Measurements from ENCODE around the gene SLC6A8.

SLC6A8 gene

DNA sequence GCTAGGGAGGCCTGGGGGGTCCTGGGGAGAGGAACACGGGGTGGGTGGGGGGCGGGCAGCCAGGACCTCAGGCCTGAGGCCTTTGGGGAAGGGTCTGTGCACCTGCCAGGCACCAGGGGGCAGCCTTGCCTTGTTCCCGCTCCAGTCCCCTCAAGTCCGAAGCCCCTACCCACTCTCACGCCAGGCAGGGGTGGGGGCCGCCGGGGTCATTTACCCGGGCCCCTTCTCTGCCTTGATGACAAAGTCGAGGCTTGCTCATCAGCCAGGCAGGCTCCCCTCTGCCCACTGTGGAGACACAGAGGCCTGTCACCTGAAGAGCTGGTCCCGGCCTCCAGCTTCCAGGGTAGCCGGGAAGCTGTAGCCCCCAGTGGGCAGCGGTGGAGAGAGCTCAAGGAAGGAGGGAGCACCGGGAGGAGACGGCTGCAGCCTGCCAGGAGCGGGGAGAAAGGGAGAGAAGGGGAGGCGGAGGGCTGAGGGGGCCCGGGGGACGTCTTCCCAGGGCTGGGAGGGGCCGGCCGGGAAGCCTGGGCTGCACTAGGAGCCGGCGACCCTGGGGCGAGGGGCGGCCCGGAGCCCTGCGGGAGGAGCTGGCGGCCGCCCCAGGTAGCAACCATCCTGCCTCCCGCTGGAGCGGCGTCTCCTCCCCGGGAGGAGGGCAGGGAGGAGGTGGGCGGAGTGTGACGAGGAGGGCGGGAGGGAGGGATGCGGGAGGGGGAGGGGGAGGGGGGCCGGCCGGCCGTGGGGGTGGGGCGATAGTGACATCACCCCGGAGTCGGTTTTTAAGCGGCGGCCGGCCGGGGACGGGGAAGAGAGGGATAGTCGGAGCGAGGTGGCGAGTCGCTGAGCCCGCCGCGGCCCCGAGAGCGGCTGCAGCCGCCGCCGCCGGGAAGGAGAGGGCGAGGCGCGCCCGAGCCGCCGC, at the start of gene SLC6A8:
Gene SLC6A8, plus strand, starts transcription at position 806 of the 919 bp plus-strand sequence. CDS start 649 bp downstream, outside the sequence.
- peak; percentile 24 to 28 for DNase-seq (ENCODE audit: low read depth in 2 of 2)

DNA sequence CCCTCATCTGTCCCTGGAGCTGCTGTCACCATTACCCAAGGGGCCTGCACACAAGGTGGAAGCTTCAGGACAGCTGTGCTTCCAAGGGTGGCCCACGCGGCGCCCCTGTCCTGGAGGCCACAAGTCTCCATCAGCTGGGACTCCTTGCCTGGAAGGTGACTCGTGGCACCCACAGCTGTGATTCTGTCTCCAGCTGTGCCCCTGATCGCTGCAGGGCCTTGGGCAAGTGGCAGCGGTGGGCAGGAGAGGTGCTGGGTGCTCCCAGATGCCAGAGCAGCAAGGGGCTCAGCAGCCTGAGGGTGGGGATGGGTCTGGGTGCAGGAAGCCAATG, 49.7 kb upstream of the SLC6A8 start:
- DNase-seq (ENCODE audit: low read depth in 2 of 2): no peak

DNA sequence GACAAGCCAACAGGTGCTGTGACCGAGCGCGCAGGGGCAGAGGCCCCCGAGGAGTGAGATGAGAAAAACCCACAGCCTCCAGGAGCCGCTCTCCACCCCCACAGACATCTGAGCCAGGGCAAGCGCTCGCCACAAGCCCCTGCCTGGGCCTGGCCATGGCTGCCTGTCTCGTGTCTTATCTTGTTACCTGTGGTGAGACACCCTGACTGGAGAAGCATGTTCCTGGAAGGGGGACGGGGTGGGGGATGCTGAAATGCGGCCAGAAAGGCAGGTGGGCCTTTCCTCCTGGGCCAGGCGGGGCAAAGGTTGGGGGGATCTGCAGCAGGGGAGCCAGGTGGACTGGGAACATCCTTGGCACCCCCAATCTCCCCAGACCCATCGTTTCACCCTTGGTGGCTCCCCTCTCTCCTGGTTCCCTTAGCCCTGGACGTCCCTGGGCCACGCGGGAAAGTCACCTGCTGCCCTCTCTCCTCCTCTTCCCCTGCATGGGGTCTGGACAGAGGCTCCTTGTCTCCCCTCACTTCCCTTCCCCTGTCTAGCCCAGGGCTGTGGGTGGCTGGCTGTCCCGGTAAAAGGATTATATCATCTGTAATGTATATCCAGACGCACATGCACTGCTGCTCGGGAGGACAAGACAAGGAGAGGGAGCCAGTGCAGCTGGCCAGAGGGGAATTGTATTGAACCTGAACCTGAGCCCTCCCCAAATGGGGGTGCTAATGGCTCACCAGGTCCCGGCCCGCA, 49.1 kb upstream of the SLC6A8 start:
- DNase-seq (ENCODE audit: low read depth in 2 of 2): no peak

DNA sequence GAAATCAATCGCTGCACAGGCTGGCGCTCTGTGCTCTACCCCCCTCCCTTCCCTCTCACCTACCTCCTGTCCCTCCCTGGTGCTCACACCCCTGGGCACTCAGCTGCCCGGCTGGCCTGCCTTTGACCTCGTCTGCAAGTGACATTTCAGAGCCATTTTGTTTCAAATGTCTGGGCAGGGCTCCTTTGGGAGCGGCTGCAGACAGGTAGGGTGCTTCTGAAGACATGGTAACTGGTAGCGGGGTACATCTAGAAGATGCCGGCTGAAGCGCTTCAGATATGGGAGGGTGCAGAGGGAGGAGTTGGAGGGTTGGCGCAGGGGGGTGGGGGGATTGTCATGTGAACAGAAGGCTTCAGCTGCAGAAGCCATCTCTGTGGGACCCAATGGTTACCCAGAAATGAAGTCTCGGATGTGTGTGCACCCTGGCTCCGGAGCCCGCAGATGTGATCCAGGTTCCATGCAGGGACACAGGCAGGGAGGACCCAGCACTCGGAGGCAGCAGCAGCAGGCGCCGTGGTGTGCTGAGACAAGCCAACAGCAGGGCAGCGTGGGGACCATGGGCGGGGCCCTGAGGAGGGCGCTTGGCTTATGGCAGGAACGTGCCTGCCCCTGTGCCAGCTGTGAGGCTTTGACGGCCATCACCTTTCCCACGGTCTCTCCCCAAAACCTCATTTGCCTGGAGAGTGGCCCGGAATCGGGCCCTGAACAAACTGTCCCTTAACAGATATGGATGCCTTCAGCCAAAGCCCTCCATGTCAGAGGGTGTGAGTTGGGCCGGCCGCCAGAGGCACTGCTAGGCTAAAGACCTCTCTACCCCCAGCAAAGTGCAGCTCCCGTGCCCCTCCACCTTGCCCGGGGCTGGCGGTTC, 48.3 kb upstream of the SLC6A8 start:
- DNase-seq (ENCODE audit: low read depth in 2 of 2): no peak

DNA sequence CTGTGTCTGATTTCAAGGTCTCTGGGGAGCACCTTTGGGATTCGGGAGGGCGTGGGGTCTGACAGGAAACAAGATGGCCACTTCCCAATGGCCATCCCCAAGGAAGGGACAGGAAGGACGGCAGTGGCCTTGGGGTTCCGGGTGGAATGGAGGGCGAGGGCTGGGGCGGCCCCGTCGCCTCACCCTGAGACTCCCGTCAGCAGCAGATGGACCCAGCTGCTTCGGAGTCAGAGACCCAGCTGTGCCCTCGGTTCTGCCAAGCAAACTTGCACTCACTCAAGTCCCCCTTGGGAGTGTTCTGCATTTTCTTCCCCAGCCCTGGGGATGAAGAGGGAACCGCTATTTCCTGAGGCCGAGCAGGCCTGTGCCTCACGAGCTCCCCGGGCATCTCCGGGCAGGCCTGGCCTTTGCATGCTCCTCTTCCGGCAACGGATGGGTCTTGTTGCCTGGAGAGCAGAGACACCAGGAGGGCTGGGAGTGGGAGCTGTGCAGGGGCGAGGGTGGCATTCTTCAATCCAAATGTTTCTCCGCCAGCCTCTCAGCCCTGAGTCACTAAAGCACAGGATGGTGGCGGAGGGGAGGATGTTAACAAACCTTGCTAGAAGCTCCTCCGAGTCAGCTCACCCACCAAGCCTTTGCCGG, 47.6 kb upstream of the SLC6A8 start:
- no peak for DNase-seq (ENCODE audit: low read depth in 2 of 2)

DNA sequence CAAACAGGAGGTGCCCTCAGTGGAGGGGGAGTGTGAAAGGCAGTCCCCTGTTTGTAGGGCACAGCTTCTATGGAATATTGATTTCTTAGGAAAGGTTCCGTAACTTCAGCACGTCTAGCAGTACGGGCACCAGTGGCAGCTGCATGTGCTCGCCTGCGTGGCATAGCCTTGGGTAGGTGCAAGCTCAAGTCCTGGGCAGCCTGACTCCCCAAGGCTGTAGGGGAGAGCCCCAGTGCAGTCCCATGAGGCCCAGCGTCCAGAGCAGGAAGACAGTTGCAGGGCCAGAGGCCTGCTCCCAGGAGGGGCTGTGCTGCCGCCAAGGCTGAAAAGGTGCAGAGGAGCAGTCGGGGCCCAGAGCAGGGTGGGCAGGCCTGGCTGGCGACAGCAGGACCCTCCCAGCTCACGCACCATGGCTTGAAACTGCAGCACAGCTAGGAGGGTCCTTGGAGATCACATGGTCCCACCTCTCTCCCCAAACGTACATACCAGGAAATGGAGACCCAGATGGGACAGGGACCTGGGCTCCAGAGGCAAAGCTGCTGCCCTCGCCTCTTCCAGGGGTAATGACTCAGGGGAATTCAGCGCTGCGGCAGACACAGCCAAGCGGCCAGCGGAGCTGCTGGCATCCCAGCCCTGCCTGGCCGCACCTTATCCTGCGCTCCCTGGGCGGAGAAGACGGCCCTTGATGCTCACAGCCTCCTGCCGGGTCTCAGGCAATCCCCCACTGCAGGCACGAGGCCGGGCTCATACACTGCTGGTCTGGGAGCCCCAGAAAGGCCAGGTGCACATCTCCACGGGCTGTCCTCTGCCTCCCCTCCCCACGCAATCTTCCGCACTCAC, 46.8 kb upstream of the SLC6A8 start:
- no peak for DNase-seq (ENCODE audit: low read depth in 2 of 2)

DNA sequence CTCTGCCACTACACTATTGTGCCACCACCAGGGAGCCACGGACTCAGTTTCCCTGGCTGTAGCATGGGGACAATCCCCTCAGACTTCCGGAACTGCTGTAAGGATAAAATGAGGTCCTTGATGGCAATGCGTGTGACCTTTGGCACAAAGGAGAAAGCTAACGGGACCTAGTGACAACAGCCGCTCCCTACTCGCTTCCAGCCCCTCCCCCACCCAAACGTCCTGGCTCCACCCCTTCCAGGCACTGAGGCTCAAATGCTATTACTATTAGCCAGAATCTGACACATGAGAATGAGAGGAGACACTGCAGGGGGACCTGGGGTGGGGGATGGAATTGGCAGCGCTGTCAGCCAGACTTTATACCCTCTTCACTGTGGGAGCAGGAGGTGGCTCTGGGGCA, 46.1 kb upstream of the SLC6A8 start:
- DNase-seq (ENCODE audit: low read depth in 2 of 2): no peak

DNA sequence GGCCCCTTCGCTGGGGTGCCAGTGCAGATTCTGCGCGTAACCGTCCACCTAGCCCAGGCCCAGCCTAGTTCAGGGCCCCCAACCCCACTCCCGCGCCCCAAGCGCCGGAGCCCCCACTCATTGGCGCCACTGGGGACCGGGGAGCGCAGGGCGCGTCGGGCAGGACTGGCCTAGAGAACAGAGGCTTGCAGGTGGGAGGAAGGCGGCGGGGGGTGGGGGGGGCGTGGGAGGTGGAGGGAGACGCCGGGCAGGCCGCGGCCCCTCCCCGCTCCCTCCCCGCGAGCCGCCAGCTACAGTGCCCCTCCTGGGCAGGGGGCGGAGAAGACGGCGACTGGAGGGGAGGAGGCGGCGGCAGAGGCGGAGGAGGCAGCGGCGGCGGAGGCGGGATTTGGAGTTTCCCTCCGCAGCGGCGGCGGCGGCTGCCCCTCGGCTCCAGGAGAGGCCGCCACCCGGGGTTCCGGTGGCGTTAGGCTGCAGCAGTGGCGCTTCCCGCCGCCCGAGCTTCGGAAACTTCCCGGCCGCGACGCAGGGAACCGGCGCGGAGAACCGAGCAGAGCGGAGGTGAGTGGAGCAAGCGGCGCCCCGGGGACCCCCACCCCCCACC, 45.6 kb upstream of the SLC6A8 start:
- DNase-seq (ENCODE audit: low read depth in 2 of 2): no peak

DNA sequence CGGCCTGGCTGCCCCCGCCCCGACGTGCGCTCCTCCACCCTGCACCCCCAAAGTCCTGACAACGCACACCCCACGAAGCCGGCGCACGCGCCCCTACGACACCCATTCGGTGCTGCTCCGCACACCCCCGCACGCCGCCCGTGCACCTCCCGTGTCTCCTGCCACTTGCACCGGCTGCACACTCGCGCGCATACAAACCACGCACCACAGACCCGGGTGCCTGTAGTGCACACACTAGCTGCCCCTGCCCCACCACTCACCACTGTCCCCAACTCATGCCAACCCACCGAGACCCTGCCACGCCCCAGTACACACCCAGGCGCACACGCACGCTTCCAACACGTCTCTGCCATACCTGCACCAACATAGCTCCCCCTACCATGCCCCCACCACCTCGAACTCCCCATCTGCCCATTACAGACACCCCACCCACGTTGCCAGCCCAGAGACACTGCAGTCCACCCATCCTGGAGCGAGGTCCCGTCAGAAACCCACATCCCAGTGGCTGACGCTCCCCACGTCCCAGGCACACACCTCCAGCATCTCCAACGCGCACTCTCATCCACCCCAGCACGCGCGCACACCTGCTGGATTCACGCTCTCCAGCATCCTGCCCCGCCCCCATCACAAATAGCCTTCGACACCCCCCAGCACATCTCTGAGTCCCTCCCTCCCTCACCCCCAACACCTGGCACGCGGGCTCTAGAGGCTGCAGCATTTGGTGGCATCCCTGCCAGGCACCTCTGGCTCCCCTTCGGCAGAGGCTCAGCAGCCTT, 44.9 kb upstream of the SLC6A8 start:
- no peak for DNase-seq (ENCODE audit: low read depth in 2 of 2)

DNA sequence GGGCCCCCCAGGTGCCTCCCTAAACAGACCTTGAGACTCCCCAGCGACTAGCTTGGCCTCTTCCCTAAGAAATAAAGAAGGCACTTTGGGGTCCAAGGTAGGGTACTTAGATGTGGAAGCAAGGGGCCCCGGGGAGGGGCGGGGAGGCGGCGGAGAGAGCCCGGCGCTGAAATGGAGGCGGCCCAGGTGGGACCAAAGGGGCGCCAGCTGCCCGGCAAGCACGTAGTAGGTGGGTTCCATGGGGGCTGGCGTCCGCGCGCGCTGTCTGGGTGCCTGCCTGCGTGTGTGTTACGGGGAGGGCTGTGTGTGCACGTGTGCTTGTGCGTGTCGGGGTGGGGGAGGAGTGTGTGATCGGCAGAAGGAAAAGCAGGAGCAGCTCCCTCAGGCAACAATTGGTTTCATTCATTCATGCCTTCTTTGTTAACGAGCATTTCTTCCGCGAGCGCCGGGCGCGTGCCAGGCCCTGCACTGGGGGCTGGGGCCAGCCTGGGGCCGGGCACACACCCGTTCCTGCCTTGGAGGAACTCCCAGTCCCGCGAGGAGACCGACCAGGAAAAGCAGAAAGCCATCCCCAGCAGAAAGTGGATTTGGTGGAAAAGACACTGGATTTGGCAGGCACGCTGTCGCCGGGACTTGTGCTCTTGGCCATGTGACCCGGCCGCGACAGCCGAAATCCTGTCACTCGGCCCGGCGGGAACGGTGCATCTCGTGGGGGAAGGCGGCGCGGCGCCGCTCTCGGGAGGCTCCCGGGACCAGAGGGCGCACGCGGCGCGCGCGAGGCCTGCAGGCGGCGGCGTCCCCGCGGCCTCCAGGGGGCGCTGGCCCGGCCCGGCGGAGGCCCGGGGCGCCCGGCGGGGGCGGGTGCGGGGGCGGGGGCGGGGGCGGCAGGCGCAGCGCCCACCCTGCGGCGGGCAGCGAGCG, 44.0 kb upstream of the SLC6A8 start:
- DNase-seq (ENCODE audit: low read depth in 2 of 2): no peak

DNA sequence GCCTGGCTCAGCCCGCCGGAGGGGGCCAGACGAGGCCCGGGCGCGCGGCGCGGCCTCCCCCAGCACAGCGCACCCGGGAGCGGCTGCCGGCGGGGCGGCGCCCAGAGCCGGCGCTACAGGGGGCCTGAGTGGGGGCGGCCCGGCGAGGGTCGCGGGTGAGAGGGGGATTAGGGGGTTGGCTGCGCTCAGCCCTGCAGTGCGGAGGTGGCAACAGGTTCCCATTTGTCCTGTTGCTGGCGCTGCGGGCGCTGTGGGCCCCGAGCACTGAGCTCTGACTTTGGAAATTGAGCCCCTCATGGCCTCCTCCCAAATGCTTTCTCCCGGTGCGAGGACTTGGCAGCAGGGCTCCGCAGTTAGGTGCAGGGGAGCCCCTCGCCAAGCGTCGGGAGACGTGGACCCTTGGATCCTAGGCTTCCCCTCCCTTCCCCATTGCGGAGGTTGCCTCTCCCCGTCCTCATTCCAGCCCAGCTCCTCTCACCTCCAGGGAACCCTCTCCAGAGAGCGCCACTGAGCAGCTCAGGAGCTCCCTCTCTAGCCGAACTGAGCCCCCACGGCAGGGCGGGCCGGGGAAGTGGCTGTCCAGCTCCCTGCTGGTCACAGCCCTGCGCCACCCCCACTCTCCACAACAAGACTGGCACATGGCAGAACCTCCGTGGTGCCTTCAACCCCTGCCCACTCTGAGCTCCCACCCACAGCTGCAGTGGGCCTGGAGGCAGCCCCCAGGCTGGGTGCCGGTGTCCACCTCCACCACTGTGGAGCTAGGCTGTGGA, 43.2 kb upstream of the SLC6A8 start:
- no peak for DNase-seq (ENCODE audit: low read depth in 2 of 2)

DNA sequence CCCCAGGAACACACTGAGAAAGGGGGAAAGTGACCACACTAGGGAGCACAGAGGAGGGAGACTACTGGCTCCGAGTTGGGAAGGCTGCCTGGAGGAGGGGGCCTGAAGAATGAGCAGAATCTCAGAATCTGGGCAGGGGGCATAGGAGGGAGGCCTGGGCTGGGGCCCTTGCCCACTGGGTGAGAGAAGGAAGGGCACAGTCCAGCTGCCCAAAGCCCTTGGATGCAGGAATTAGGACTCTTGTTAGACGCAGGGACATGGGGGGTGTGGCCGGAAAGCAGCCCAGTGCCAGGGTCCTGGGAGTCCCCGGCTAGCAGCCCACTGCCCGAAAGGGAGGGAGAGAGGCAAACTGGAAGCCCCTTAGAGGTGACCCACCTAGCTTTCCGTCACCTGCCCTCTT, 42.6 kb upstream of the SLC6A8 start:
- no peak for DNase-seq (ENCODE audit: low read depth in 2 of 2)

DNA sequence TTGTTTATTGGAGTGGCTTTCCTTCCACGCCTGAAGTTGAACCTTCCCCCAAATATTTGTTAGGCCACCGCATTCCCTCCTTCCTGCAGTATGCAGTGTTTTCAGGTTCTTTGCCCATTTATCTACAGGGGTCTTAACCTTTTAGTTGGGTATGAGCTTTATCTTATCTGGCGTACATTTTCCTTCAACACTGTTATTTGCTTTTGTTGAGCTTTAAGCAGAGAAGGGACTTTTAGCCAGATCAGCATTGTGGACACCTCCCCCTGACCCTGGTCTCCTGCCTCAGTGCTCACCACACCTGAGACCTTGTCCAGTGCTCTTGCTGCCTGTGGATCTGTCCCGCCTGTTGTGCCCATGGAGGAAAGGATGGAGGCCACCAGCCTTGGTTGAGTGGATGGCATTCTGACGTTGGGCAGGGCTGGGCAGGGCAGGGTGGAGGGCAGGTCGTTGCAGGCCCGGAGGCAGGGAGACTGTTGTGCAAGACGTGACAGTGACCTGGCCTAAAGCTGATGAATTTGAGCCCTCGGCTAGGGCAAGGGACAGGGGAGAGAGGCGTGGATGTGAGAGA, 41.7 kb upstream of the SLC6A8 start:
- no peak for DNase-seq (ENCODE audit: low read depth in 2 of 2)

DNA sequence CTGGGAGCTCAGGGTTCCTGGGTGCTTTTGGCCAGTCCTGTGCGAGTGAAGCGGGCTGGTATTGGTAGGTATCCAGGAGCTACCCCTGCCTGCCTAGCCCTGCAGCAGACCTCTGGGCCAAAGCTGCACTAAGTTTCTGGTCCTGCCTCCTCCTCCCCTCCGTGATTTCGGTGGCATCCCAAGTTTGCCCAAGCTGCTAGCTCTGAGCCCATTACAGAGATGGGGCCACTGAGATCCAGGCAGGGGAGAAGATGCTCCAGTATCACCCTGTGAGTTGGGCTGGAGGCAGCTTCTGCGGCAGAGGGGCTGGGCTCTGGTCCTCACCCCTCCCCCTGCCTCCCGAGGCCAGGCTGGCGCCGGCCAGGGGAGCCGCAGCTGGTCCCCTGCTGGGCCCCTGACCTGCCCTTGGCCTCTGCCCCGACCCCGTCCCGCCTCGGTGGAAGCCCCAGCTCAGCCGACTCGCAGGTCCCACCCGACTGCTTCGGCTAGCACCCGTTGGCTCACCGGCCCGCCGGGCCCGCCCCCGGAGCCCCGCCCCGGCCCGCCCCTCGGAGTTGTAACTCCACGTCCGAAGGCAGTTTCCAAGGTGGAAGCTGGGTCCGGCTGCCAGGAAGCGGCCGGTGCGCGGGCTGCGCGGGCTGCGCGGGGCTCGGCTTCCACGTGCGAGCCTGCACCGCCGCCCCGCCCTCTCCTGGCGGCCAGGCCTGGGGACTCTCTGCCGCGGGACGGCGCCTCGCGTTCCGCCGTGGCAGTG, 40.9 kb upstream of the SLC6A8 start, which contains the start of gene DUSP9:
Gene DUSP9, plus strand, starts transcription at position 584 of the 754 bp plus-strand sequence. CDS start 751 bp downstream, outside the sequence.
- DNase-seq (ENCODE audit: low read depth in 2 of 2): no peak

DNA sequence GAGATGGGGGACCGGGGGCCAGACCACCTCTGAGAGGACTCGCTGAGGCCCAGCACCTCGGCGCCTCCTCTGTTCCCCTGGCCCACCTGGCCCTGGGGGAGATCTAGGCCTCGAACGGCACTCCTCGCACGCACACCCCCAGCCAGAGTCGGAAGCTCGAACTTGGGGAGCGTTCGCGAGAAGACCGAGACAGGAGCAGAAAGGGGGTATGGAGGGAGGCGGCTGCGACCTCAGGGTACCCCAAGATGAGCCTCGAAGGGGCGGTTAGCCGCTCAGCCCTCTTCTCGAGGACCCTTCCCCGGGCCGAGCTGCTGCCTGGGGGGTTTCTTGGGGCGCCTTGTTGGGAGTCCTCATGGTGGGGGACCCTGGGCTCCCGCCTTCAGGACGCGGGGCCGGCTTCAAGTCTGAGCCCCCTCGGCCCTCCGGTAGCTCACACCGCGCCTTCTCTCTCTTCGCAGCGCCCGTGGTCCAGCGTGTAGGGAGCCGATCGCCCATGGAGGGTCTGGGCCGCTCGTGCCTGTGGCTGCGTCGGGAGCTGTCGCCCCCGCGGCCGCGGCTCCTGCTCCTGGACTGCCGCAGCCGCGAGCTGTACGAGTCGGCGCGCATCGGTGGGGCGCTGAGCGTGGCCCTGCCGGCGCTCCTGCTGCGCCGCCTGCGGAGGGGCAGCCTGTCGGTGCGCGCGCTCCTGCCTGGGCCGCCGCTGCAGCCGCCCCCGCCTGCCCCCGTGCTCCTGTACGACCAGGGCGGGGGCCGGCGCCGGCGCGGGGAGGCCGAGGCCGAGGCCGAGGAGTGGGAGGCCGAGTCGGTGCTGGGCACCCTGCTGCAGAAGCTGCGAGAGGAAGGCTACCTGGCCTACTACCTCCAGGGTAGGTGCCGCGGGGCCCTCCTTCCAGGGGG, 40.0 kb upstream of the SLC6A8 start:
- DNase-seq (ENCODE audit: low read depth in 2 of 2): no peak
